ENCODE measurements around the gene GK2.

GK2 gene

GRCh38 chr4:79421483-79421882, 13.5 kb upstream of the GK2 start:
- no peaks in the 10 kb centered on the region for H3K36me3 ChIP-seq (ENCODE audit: insufficient read depth, low read length)
- no peaks in the 10 kb centered on the region for H3K4me1 ChIP-seq (ENCODE audit: insufficient read depth, low read length)
- no peak overlapping the region for H3K9ac ChIP-seq (ENCODE audit: low read depth, low read length)
- WGBS: 91% methylated on average over 2 of the region's 2 CpGs
- no peaks in the 10 kb centered on the region for H3K9me3 ChIP-seq (ENCODE audit: insufficient read depth, low read depth, low read length)
- no peaks in the 10 kb centered on the region for H3K27me3 ChIP-seq (ENCODE audit: insufficient read depth, low read length)
- H3K27ac ChIP-seq (ENCODE audit: low read depth, low read length): no peak overlapping the region
- H3K4me3 ChIP-seq (ENCODE audit: low read length): no peak overlapping the region

- no peak overlapping the region for H3K27ac ChIP-seq (ENCODE audit: low read depth, low read length)
Measured at GRCh38 chr4:79413886-79414285, 5.9 kb upstream of the GK2 start.

DNA sequence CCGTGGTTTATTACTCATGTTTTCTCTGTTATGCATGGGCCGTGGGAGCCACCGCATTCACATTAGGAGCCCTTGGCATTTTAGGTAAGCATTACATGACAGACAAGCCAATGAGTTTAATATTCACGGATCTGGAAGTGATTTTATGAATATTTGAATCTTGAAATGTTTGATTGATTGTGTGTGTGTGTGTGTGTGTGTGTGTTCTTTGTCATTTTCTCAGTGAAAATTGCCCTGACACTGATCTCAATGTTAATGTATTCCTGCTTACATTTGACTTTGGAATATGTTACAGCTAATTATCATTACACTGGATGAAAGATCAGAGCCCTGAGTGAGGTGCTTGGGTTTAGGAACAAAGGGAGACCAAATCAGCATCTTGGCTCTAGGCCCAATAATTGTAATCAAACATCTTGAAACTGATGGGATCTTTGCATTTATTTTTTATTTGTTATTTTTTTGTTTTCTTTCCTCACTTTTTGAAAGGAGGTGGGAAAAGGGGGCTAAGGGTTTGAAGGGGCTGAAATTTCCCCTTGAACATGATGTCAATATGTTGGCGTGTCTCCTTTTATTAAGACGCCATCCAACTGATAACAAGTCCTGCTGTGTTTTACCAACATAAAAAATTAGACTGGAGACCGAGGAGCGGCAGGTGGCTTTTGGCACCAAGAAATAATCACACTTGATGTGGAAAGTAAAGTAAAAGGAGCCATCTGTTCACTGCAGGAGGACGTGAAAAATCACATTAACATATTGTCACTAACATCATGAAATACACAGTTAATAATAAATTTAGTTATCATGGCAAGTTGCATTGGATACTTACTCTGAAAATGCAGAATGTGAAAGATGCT, 5.2 kb upstream of the GK2 start:
- Histone ChIP-seq H3K27ac (ENCODE audit: low read depth, low read length) (no peak overlapping the region), H3K27me3 (ENCODE audit: insufficient read depth, low read length) (no peaks in the 10 kb centered on the region), H3K9ac (ENCODE audit: low read depth, low read length) (no peak overlapping the region), H3K9me3 (ENCODE audit: insufficient read depth, low read depth, low read length) (no peaks in the 10 kb centered on the region), H3K4me3 (ENCODE audit: low read length) (no peak overlapping the region), H3K36me3 (ENCODE audit: insufficient read depth, low read length) (no peaks in the 10 kb centered on the region), H3K4me1 (ENCODE audit: insufficient read depth, low read length) (peaks cover 6% of the 10 kb centered on the region; the same call in 1 of the 2 replicates)
- WGBS: 91% methylated on average over 8 of the region's 9 CpGs

More at GRCh38 chr4:79413886-79414285, 5.9 kb upstream of the GK2 start:
- Histone ChIP-seq H3K4me3 (ENCODE audit: low read length) (no peak overlapping the region), H3K27me3 (ENCODE audit: insufficient read depth, low read length) (no peaks in the 10 kb centered on the region), H3K36me3 (ENCODE audit: insufficient read depth, low read length) (no peaks in the 10 kb centered on the region), H3K9ac (ENCODE audit: low read depth, low read length) (no peak overlapping the region), H3K4me1 (ENCODE audit: insufficient read depth, low read length) (peaks cover 6% of the 10 kb centered on the region; the same call in 1 of the 2 replicates), H3K9me3 (ENCODE audit: insufficient read depth, low read depth, low read length) (no peaks in the 10 kb centered on the region)
- WGBS: 93% methylated on average over 3 of the region's 3 CpGs

GRCh38 chr4:79404666-79405065, 3.4 kb downstream of the GK2 start:
- Histone ChIP-seq H3K4me1 (ENCODE audit: insufficient read depth, low read length) (peaks cover 11% of the 10 kb centered on the region), H3K4me3 (ENCODE audit: low read length) (no peak overlapping the region), H3K27ac (ENCODE audit: low read depth, low read length) (no peak overlapping the region), H3K9ac (ENCODE audit: low read depth, low read length) (no peak overlapping the region), H3K27me3 (ENCODE audit: insufficient read depth, low read length) (no peaks in the 10 kb centered on the region), H3K9me3 (ENCODE audit: insufficient read depth, low read depth, low read length) (no peaks in the 10 kb centered on the region), H3K36me3 (ENCODE audit: insufficient read depth, low read length) (no peaks in the 10 kb centered on the region)

GRCh38 chr4:79403356-79403755, 4.7 kb downstream of the GK2 start:
- Histone ChIP-seq H3K36me3 (ENCODE audit: insufficient read depth, low read length) (no peaks in the 10 kb centered on the region), H3K4me1 (ENCODE audit: insufficient read depth, low read length) (peaks cover 11% of the 10 kb centered on the region), H3K27me3 (ENCODE audit: insufficient read depth, low read length) (no peaks in the 10 kb centered on the region), H3K27ac (ENCODE audit: low read depth, low read length) (no peak overlapping the region), H3K4me3 (ENCODE audit: low read length) (no peak overlapping the region), H3K9ac (ENCODE audit: low read depth, low read length) (no peak overlapping the region), H3K9me3 (ENCODE audit: insufficient read depth, low read depth, low read length) (no peaks in the 10 kb centered on the region)
- WGBS: 100% methylated on average over 1 of the region's 1 CpG

GRCh38 chr4:79402332-79402851, 5.6 kb downstream of the GK2 start:
- H3K27me3 ChIP-seq (ENCODE audit: insufficient read depth, low read length): no peaks in the 10 kb centered on the region
- H3K27ac ChIP-seq (ENCODE audit: low read depth, low read length): no peak overlapping the region
- no peaks in the 10 kb centered on the region for H3K9me3 ChIP-seq (ENCODE audit: insufficient read depth, low read depth, low read length)
- H3K4me3 ChIP-seq (ENCODE audit: low read length): no peak overlapping the region
- no peak overlapping the region for H3K9ac ChIP-seq (ENCODE audit: low read depth, low read length)
- H3K4me1 ChIP-seq (ENCODE audit: insufficient read depth, low read length): peaks cover 11% of the 10 kb centered on the region
- WGBS: no CpG with 5 or more reads among the region's 1 CpG
- no peaks in the 10 kb centered on the region for H3K36me3 ChIP-seq (ENCODE audit: insufficient read depth, low read length)

DNA sequence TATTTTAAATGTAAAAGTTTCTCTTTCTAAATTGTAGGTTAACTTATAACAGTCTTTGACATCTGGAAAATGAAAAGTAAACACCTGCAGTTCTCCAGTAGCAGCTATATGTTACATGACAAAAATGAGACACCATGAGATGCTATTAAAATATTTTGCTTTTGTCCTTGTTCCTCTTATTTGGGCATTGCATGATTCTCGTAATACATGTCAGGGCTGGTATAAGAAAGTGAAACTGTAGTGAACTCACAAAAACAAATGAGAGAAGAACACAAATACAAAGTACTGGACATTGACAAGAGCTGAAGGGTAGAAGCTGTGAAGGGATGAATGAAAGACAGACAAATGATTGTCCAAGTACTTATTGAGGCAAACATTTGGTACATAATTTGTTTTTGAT, 9.0 kb downstream of the GK2 start:
- Histone ChIP-seq H3K27ac (ENCODE audit: low read depth, low read length) (no peak overlapping the region), H3K4me3 (ENCODE audit: low read length) (no peak overlapping the region), H3K9ac (ENCODE audit: low read depth, low read length) (no peak overlapping the region), H3K9me3 (ENCODE audit: insufficient read depth, low read depth, low read length) (no peaks in the 10 kb centered on the region), H3K4me1 (ENCODE audit: insufficient read depth, low read length) (peaks cover 11% of the 10 kb centered on the region), H3K27me3 (ENCODE audit: insufficient read depth, low read length) (no peaks in the 10 kb centered on the region), H3K36me3 (ENCODE audit: insufficient read depth, low read length) (no peaks in the 10 kb centered on the region)
- WGBS: 100% methylated on average over 1 of the region's 1 CpG

- H3K27me3 ChIP-seq (ENCODE audit: insufficient read depth, low read length): no peaks in the 10 kb centered on the region
- H3K4me1 ChIP-seq (ENCODE audit: insufficient read depth, low read length): peaks cover 11% of the 10 kb centered on the region
Measured at GRCh38 chr4:79397951-79398350, 10.1 kb downstream of the GK2 start.

GRCh38 chr4:79396794-79397193, 11.2 kb downstream of the GK2 start:
- no peak overlapping the region for H3K4me3 ChIP-seq (ENCODE audit: low read length)
- no peaks in the 10 kb centered on the region for H3K27me3 ChIP-seq (ENCODE audit: insufficient read depth, low read length)
- H3K4me1 ChIP-seq (ENCODE audit: insufficient read depth, low read length): peaks cover 2% of the 10 kb centered on the region; the same call in 1 of the 2 replicates
- H3K9ac ChIP-seq (ENCODE audit: low read depth, low read length): no peak overlapping the region
- no peaks in the 10 kb centered on the region for H3K9me3 ChIP-seq (ENCODE audit: insufficient read depth, low read depth, low read length)
- H3K27ac ChIP-seq (ENCODE audit: low read depth, low read length): no peak overlapping the region
- H3K36me3 ChIP-seq (ENCODE audit: insufficient read depth, low read length): no peaks in the 10 kb centered on the region

More at GRCh38 chr4:79397951-79398350, 10.1 kb downstream of the GK2 start:
- no peak overlapping the region for H3K27ac ChIP-seq (ENCODE audit: low read depth, low read length)
- no peak overlapping the region for H3K9ac ChIP-seq (ENCODE audit: low read depth, low read length)
- no peaks in the 10 kb centered on the region for H3K9me3 ChIP-seq (ENCODE audit: insufficient read depth, low read depth, low read length)
- no peaks in the 10 kb centered on the region for H3K36me3 ChIP-seq (ENCODE audit: insufficient read depth, low read length)
- 87% methylated on average over 5 of the region's 5 CpGs for WGBS
- no peak overlapping the region for H3K4me3 ChIP-seq (ENCODE audit: low read length)

GRCh38 chr4:79395841-79396240, 12.2 kb downstream of the GK2 start:
- H3K4me1 ChIP-seq (ENCODE audit: insufficient read depth, low read length): no peaks in the 10 kb centered on the region
- H3K27ac ChIP-seq (ENCODE audit: low read depth, low read length): no peak overlapping the region
- 98% methylated on average over 2 of the region's 2 CpGs for WGBS
- H3K4me3 ChIP-seq (ENCODE audit: low read length): no peak overlapping the region
- no peaks in the 10 kb centered on the region for H3K9me3 ChIP-seq (ENCODE audit: insufficient read depth, low read depth, low read length)
- no peak overlapping the region for H3K9ac ChIP-seq (ENCODE audit: low read depth, low read length)
- H3K36me3 ChIP-seq (ENCODE audit: insufficient read depth, low read length): no peaks in the 10 kb centered on the region
- no peaks in the 10 kb centered on the region for H3K27me3 ChIP-seq (ENCODE audit: insufficient read depth, low read length)

- no CpG with 5 or more reads among the region's 3 CpGs for WGBS
- Histone ChIP-seq H3K27ac (ENCODE audit: low read depth, low read length) (no peak overlapping the region), H3K9me3 (ENCODE audit: insufficient read depth, low read depth, low read length) (no peaks in the 10 kb centered on the region), H3K4me1 (ENCODE audit: insufficient read depth, low read length) (no peaks in the 10 kb centered on the region), H3K36me3 (ENCODE audit: insufficient read depth, low read length) (no peaks in the 10 kb centered on the region), H3K27me3 (ENCODE audit: insufficient read depth, low read length) (no peaks in the 10 kb centered on the region), H3K9ac (ENCODE audit: low read depth, low read length) (no peak overlapping the region), H3K4me3 (ENCODE audit: low read length) (no peak overlapping the region)
Measured at GRCh38 chr4:79390890-79391289, 17.1 kb downstream of the GK2 start.

Data from HUES64 (cell line).